Right lung (tissue), 5 donors: ENCODE measurements around the gene SENP8. TPM values are rescaled to one million over a fixed set of nuclear protein-coding genes. Genes with fewer than 3 reads are reported as not detected.
A peak's percentile ranks its signal among the peaks of the same experiment; 100 is the strongest.
"Not testable (repeated sequence)": the region's sequence is repeated elsewhere in the genome, so short reads cannot be mapped to it uniquely, and the experiment has no call there.

Source experiments
- DNase-seq, 2 donors: peaks; one replicate each; pipeline ENCODE4 v3.0.0-alpha.2; 2013
- polyA plus RNA-seq, 5 donors: library from polyadenylated mRNA; unstranded; fragments of 120-200 nt; gene quantifications; one replicate each; pipeline versions ENCODE4 v1.2.1 to v1.2.3, GENCODE V29; 2013; ENCODE audit warnings: inconsistent platforms in 1 of 5, low replicate concordance in 1 of 5; ENCODE audit not compliant: insufficient read length in 5 of 5, insufficient read depth in 1 of 5

SENP8 gene
- polyA plus RNA-seq, 5 donors, result 4.0 to 5.7 (median 4.8) TPM

DNA sequence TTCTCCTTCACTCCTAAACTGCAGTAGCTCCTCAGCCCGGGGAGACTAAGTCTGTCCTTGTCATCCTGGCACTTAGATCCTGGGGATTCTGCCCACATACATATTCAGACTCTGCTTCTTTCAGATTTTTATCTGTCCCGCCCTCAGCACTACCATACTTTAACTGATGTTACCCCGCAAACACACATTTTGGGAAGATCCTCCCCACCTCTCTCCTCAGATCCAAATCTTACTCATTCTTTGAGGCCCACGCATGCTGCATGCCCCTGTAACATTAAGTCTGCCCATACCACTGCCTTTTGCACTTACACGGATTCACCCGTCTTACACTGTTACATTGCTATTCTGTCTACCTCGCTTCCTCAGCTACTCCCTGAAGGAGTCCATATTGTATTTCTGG lies 36.1 kb downstream of the SENP8 start:
- DNase-seq, result no peak

DNA sequence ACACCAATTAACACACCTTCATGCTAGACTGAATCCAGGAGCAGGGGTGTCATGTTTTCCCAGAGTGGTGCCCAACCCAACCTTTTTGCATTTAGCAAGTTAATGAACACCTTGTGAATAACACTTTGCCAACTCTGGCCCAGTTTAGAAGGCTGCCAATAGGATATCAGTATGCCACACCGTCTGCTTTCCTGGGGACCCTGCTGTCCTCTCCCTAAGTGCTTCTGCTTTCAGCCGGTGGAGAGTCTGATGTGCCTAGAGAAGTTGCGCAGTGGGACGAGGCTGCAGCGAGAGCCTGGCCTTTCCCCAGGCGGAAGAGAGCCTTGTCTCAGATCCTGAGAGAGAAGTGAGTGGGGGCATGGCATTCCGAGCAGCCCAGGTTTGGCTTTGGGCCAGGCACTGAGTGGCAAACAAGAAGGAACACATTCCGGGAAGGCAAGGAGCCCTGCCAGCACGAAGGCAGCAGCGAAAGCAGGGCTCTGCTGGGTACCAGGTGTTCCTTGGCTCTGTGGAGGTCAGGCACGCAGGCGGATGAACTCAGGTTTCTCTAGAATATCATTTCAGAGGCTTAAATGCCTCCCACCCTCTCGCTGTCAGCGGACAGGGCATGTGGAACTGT lies 36.9 kb downstream of the SENP8 start:
- peak; percentile 79 to 80 for DNase-seq

DNA sequence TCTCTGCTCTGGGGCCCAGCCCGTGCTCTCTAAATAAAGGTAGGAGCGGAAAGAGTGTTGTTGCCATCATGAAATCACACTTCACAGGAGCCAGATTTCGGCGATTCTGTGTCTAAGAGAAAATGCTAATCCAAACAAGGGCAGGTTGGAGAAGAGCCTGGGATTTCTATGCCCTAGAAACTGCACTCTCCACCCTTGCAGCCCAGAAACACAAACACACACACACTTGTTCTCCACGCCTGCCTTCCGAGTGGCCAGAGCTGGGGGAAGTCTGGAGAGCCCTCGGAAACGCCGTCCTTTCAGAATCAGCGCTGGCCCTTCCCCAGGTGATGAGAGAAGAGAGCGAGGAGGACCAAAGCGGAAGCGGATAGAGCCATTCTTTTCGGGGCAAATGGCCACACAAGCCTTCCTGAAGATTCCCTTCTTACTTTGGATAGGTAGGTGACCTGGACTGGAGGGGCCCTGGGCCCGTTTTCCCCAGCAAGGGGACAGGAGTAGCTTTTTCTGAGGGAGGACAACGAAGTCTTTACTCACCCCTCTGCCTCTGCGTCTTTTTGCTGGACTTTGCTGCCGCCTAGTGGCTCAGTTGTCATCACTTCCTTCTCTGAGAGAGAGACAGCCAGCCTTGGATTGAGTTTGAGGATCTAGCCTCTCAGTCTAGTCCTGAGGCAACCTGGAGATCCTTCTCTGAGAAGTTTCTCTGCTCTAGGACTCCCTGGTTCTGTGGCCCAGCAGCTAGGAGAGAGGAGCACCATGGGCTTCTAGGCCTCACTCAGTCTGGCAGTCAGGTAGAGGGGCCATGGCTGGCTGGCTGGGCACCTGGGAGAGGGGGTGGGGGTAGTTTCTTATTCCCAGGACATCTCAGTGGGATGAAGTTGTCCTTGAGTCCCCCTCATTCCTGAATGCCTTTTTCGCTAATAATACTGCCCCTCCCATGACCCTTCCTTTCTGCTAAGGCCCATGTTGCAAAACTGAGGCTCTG lies 37.7 kb downstream of the SENP8 start:
- peak; percentile 85 to 88 for DNase-seq

DNA sequence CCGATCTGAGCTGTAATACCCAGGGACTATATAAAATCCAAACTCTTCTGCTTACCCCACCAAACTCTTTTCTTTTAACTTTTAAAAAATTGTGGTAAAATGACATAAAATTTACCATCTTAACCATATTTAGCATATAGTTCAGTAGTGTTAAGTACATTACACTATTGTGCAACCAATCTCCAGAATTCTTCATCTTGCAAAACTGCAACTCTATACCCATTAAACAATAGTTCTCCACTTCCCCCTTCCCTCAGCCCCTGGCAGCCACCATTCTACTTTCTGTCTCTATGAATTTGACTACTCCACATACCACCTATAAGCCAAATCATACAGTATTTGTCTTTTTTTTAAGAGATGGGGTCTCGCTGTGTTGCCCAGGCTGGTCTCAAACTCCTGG lies 38.7 kb downstream of the SENP8 start:
- DNase-seq, result no peak

DNA sequence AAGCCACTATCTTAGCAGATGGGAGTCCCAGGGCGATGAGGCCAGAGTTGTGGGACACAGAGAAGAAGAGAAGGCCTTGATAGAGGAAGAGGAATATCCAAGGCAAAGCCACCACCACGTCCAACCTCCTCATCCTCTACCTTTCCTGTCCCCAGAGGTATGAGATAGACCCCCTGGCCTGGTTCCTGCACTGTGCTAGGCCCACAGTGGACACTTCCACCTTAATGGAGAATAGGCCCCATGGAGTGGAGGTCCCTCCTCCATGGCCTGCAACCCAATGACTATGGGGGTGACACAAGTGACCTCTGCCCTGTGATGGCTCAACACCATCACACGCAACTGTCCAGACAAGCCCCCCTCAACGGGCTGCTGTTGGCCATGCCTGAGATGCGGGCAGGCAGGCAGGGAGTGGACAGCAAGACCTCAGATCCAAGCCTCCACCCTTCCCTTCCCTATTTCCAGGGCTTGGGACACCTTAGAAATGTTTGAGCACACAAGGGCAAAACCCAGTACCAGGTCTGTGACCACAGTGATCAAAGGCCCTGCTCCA lies 42.6 kb downstream of the SENP8 start:
- DNase-seq, result no peak

DNA sequence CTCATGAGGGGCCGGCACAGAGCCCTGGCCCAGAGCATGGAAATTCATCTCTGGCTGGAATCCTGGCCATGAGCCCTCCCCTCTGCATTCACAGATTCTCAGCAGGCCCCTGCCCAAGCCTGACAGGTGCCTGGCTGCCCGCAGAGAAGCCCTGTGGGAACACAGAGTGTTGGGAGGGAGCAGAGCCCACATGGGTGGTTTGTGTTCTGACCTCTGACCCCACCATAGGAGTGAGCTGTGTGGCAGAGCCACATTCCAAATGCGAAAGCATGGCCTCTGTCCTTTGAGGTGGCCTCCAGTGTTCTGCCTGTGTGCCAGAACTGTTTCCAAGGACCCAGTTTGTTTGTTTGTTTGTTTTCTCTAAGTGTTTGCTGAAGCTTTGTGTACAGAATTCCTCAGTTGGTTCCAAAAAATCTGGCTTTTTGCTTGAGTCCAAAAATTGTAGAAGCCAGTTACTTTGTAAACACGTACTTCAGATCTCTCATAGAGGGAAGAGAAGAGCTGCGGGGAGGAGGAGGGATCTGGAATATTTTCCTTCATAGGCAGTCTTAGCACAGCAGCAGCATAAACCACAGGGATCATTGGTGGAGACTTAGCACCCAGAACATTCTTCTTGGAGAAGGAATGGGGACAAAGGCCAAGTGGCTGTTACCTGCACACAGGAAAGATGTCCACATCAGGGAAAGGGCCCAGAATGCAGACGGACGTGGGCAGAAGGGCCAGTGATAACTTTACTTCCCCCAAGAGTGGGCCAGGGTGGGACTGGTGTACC lies 43.3 kb downstream of the SENP8 start:
- peak; percentile 66 to 81 for DNase-seq

DNA sequence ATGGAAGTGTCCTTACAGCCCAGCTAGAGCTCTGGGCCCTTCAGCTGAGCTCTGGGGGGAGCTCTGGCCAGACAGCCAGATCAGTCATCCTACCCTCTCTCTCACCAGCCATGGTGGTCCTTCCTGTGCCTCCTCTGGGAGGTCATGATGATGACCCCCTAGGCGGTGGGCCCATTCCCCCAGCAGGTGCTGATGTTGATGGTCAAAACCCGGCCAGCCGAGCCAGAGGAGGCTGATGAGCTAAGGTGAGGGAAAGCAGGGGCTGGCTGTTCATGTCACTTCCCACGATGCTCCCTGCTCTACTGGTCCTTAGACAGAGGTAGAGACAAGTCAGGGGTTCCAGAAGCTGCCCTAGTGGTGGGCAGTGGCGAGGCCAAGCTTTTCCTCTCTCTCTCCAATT lies 44.4 kb downstream of the SENP8 start:
- DNase-seq, result no peak

DNA sequence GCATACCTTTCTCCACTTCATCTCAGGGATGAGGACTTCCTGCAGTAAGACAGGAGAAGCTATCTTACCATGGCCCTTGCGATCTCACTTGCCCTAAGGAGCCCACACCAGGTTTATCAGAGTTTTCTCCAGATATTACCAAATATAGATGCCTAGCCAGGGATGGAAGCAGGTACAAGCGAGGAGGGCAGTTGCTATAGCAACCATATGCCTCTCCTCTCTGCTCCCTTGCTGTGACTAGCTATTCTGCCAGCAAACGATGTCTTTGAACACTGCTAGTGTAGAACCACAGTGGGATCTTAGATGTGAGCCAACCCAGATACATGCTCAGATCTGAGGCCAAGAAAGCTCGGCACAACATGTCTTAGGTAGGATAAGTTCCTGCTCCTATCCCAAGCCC lies 45.5 kb downstream of the SENP8 start:
- DNase-seq, result no peak

DNA sequence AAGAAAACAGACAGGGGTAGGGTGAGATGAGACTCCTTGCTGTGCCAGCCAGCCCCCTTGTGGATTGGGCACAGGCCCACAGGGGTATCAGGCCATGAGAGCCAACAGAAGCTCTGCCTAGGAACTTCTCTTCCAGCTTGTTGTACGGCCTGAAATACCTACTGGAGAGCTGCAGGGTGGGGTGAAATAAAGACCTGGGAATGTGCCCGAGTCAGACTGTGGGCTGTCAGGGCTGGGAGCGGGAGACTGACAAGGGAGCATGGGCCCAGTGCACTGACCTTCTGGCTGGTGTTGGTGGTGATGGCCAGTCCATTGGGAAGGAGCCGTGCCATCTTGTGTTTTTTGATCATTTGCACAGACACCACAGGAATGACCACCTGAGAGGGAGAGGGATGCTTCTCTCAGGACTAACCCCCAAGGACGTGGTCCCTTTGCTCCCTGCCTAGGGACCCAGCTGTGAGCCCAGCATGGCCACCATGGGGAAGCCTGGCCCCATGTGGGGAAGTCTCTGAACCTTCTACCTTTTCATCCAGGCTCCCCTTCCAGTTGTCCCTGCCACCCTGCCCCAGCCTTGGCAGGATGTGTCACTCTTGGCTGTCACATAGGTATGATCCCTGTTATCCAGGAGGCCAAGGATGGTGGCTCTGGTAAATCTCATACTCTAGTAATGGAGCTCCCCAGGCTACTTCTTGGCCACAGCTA lies 48.7 kb downstream of the SENP8 start:
- no peak for DNase-seq

DNA sequence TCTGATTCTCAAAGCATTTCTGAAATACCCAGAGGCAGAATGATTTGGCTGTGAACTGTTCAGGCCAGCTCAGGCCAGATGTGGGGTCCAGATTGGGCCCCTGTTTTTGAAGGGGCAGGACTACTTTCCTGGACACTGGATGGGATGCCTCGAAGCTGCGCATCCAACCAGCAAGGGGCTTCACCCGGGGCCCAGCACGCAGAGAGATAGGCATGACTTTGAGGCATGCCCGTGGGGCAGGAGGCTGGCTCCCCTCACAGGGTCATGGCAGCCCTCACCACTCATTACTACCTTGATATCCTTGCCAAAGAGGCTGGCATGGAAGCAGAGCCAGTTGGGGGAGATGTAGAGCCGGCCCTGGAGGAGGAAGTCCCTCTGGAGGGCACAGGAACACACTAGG lies 49.2 kb downstream of the SENP8 start:
- DNase-seq, result no peak

DNA sequence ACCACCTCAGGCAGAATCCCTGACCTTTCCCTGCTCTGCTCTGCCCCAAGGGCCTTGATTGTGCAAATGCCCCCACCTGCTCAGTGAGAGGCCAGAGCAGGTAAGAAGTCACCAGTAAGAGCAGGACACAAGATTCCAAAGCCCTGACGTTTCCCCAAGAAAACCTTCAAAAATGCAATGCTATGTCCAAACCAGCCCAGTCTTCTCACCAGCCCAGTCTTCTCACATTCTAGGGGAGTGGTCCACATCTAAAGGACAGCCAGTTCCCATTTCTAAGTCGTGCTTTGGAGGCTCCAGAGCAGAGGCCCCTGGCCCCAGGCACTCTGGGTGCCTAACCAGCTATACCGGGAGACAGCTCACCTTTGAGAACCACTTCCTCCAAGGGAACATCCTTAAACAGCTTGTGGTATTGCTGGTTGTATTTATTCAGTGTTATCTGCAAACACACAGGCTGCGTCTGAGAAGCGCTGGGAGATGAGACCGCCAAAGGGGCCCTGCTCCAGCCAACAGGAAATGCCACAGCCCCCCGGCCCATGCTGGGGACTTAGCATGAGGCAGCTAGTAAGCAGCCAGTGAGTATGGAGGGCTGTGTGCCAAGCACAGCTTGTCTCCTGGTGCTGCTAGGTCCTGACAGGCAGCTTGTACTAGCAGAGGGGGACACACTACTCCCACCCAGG lies 50.1 kb downstream of the SENP8 start:
- DNase-seq, result peak; percentile 85 to 87

DNA sequence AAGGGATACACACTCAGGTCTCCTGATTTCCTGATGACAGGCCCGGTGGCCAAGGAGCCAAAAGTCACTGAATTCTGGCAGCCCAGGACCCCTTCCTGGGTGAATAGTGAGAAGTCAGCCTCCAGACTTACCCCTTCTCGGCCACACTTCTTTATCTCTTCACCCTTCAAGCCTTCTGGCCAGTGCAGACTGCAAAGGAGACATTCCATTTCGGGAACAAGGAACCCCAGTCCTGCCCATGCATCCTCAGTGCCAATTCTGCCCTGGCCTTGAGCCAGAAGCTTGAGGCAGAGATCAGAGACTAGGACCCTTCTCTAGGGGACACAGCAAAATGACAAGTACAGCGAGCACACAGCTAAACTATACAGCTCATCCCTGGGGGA lies 50.6 kb downstream of the SENP8 start:
- no peak for DNase-seq

DNA sequence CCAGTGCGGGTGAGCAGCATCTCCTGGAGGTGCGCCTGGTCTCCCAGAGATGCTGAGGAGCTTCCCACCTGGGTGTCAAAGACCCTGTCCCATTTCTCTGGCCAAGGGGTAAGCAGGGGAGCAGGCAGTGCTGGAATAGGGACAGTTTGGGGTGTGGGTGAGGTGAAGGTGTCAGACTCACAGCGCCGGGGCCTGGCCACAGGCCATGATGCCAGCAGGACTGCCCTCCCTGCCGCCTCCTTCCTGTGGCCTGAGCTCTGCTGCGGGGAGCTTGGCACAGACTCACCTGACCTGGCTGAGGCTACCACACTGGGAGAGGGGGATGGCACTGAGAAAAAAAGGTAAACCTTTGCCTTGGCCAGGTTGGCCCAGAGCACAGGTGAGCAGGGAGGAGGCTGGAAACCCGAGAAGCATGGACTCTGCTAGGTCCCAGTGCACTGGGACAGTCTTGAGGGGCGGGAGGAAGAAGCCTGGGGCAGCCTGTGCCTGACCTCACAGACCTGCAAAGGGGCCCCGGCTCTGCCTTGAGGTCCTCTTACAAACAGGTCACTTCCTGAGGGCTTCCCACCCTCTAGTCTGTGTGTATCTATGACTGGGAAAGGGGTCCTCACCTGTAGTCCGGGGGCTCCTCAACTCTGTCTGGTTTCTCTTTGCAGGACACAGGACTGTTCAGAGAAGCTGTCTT lies 51.2 kb downstream of the SENP8 start:
- DNase-seq, result no peak

DNA sequence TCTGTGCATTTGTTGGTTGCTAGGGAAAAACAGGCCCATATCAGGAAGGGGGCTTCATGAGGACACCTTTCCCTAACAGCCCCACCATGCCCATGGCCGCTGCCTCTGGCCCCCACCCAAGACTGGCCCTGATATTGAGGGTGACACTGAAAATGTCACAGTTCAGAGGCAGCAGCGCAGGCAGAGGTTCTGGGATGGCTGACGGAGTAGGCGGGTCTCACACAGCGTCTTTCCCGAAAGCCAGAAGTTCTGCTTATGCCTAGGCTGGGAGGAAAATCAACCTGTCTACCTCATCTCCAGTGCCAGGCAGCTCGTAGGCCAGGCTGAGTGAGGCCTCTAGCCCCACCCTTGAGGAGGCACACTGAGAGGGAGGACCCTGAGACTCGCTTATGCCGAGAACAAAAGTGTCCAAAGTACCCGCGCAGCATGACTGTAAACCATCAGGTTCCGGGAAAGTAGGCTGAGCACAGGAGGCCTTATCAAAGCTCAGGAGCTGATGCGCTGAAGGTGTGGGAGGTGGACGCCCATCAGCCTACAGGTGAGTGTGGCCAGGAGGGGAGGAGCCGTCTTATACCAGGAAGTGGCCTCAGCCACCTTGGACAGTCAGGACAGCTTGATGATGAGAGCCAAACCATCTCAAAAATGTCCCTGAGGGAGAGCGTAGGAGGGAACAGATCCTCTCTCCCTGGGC lies 51.9 kb downstream of the SENP8 start:
- DNase-seq, result no peak

DNA sequence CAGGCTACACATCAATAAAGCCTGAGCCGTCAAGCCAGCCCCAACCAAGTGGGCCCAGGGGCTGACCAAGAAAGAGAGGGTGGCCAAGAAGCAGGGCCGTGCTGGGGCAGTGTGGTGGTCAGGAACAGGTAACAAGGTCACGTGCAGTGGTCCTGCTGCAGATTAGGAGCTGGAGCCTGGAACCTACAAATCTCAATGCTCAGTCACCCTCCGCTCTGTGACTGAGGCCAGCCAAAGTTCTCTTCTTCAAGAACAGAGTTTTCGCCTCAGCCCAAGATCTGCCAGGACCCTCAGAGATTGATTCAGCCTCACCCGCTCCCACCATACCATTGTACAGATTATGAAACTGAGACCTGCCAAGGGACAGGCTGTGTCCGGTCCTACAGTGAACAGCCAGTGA lies 52.5 kb downstream of the SENP8 start:
- DNase-seq, result no peak

DNA sequence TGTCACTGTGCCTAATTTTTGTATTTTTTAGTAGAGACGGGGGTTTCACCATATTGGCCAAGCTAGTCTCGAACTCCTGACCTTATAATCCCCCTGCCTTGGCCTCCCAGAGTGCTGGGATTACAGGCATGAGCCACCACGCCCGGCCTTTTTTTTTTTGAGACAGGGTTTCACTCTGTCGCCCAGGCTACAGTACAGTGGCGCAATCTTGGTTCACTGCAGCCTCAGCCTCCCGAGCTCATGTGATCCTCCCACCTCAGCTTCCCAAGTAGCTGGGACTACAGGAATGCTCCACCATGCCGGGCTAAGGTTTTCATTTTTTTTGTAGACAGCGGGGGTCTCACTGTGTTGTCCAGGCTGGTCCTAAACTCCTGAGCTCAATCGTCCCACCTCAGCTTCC lies 53.8 kb downstream of the SENP8 start:
- DNase-seq, result not testable (repeated sequence)

DNA sequence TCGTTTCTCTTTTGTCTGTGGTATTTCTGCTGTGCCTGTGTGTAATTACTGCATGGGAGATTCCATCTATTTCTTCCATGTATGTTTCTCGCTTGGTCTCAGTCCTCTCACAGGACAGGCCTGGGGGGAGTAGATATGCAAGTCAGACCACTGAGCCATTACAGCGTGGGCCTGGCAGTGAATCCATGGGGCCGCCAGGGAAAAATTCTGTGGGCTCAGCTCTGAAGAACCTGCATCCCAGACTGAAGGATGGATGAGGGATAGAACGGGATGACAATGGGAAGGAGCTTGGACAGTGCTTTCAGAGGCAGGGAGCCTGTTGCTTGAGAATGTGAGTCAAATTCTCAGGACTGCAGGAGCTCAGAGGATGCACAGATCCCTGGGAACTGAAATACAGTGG lies 54.6 kb downstream of the SENP8 start:
- DNase-seq, result no peak

DNA sequence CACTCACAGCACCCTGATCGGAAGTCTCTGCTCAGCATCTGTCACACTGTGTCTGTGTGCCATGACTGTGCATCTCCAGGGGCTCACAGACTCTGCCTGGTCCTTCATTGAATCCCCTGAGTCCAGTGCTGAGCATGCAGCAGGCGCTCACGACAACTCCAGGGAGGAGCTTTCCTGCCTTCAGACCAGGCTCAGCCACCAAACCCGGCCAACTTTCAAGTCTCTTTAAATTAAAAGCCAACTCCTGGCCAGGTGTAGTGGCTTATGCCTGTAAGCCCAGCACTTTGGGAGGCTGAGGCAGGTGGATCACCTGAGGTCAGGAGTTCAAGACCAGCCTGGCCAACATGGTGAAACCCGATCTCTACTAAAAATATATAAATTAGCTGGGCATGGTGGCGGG lies 55.2 kb downstream of the SENP8 start:
- DNase-seq, result no peak

DNA sequence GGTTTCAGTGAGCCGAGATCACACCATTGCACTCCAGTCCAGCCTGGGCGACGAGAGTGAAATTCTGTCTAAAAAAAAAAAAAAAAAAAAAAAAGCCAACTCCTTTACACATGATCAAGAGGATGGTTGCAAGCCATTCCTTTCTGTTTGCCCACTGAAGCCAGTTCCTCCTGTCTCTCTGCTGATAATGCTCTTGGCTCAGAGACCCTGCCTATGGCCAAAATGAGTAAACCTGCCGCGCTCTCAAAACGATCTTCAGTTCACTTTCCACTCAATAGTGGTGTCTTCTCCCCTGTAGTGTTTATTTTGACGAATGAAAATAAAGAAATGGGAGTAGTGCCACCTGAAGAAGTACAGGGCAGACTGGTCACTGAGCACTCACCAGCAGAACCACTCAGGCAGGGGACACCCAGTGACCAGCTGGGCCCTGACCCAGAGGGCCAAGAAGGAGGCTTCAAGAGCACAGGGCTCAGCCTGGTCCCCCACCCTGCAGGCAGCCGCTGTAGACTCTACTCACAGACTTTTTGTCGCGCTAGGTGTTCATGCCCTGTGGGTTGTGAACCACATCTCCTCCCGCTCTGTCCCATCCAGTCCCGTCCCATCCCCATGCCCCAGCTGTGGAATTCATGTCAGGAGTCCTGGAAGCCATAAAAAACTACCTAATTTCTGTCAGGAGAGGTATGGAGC lies 55.8 kb downstream of the SENP8 start:
- no peak for DNase-seq
